Naive thymus-derived CD4-positive, alpha-beta T cell (primary cell): ENCODE results near the gene KLHL30. TPM values are rescaled to one million over a fixed set of nuclear protein-coding genes. Genes with fewer than 3 reads are reported as not detected.

Source experiments
- ATAC-seq: fragments of 150-1000 bp; cut with Tn5 transposase; 2 replicates; pipeline ENCODE4 v1.10.0; 2021; ENCODE audit warnings: mild to moderate bottlenecking, moderate library complexity
- CTCF ChIA-PET: fragments of 350-600 bp; sonication (Branson Sonifier 250); formaldehyde crosslinking; loops from one replicate; lab custom pipeline; 2021; ENCODE audit warnings: antibody characterized with exemption; lab: Charles Lee
- POLR2A ChIA-PET: fragments of 350-600 bp; sonication (Branson Sonifier 250); formaldehyde crosslinking; loops from one replicate; lab custom pipeline; 2021; ENCODE audit warnings: antibody characterized with exemption, inconsistent platforms; lab: Charles Lee
- DNase-seq, 9 donors: peaks; one replicate each; pipeline versions ENCODE4 v3.0.0 to v3.0.0-alpha.2; 2020 to 2022; ENCODE audit warnings: mixed read lengths in 1 of 9
- H3K27ac ChIP-seq: one replicate; pipeline ENCODE4 v1.7.0; 2013; ENCODE audit warnings: mild to moderate bottlenecking, low read depth, low read length, moderate library complexity
- H3K27me3 ChIP-seq, 2 donors: one replicate each; pipeline ENCODE4 v1.7.0; 2013; ENCODE audit warnings: low read length in 2 of 2, mild to moderate bottlenecking in 2 of 2, moderate library complexity in 2 of 2; ENCODE audit not compliant: control insufficient read depth in 2 of 2, insufficient read depth in 2 of 2
- H3K36me3 ChIP-seq, 3 experiments: 1 replicate in 2 of 3; 2 replicates in 1 of 3; pipeline ENCODE4 v1.7.0; 2013; ENCODE audit warnings: low read length in 3 of 3, mild to moderate bottlenecking in 3 of 3, moderate library complexity in 1 of 3; ENCODE audit not compliant: insufficient read depth in 3 of 3, control insufficient read depth in 2 of 3
- H3K4me1 ChIP-seq, 2 donors: one replicate each; pipeline ENCODE4 v1.7.0; 2013; ENCODE audit warnings: low read length in 2 of 2, mild to moderate bottlenecking in 2 of 2, moderate library complexity in 1 of 2; ENCODE audit not compliant: control insufficient read depth in 2 of 2, insufficient read depth in 2 of 2
- H3K4me3 ChIP-seq: 2 replicates; pipeline ENCODE4 v1.7.0; 2013; ENCODE audit warnings: mild to moderate bottlenecking, low read length
- H3K9me3 ChIP-seq, 3 experiments: 1 replicate in 2 of 3; 2 replicates in 1 of 3; pipeline ENCODE4 v1.7.0; 2013; ENCODE audit warnings: low read length in 3 of 3; ENCODE audit not compliant: control insufficient read depth in 2 of 3
- H3K27ac Mint-ChIP-seq, 9 donors: one replicate each; pipeline ENCODE4 v1.8.0; 2020 to 2022; ENCODE audit warnings: mixed read lengths in 9 of 9, mild to moderate bottlenecking in 8 of 9, moderate library complexity in 5 of 9, inconsistent platforms in 2 of 9
- H3K27me3 Mint-ChIP-seq, 5 donors: one replicate each; pipeline ENCODE4 v1.8.0; 2021 to 2022; ENCODE audit warnings: mixed read lengths in 5 of 5, mild to moderate bottlenecking in 1 of 5
- H3K36me3 Mint-ChIP-seq, 5 donors: one replicate each; pipeline ENCODE4 v1.8.0; 2020 to 2022; ENCODE audit warnings: mixed read lengths in 5 of 5, mild to moderate bottlenecking in 3 of 5, inconsistent platforms in 1 of 5
- H3K4me1 Mint-ChIP-seq, 7 donors: one replicate each; pipeline ENCODE4 v1.8.0; 2020 to 2022; ENCODE audit warnings: mixed read lengths in 7 of 7, mild to moderate bottlenecking in 3 of 7, inconsistent platforms in 1 of 7
- H3K4me3 Mint-ChIP-seq, 10 donors: one replicate each; pipeline ENCODE4 v1.8.0; 2020 to 2022; ENCODE audit warnings: mild to moderate bottlenecking in 10 of 10, mixed read lengths in 10 of 10, moderate library complexity in 6 of 10, inconsistent platforms in 2 of 10
- H3K9me3 Mint-ChIP-seq, 11 donors: one replicate each; pipeline ENCODE4 v1.8.0; 2020 to 2022; ENCODE audit warnings: mixed read lengths in 11 of 11, mild to moderate bottlenecking in 4 of 11, inconsistent platforms in 1 of 11, moderate library complexity in 1 of 11
- intact Hi-C, 2 donors: fragments of 100-400 bp; cut with micrococcal nuclease; formaldehyde crosslinking; loops; one replicate each; pipeline ENCODE4 v1.15.1; 2023
- polyA plus RNA-seq, 2 donors: library from polyadenylated mRNA; unstranded; fragments of 300-500 nt; fragmentation: Illumina TruSeq; gene quantifications; one replicate each; pipeline ENCODE4 v1.2.3, GENCODE V29; 2021
- total RNA-seq, 6 experiments: library from RNA in 5 of 6; stranded (reverse) in 5 of 6; gene quantifications; 1 replicate in 5 of 6; 2 replicates in 1 of 6; pipeline ENCODE4 v1.2.3 and lab custom pipeline; 2021 to 2026

KLHL30 gene
- total and polyA plus RNA-seq, 7 experiments from 2014 or later = not detected

DNA sequence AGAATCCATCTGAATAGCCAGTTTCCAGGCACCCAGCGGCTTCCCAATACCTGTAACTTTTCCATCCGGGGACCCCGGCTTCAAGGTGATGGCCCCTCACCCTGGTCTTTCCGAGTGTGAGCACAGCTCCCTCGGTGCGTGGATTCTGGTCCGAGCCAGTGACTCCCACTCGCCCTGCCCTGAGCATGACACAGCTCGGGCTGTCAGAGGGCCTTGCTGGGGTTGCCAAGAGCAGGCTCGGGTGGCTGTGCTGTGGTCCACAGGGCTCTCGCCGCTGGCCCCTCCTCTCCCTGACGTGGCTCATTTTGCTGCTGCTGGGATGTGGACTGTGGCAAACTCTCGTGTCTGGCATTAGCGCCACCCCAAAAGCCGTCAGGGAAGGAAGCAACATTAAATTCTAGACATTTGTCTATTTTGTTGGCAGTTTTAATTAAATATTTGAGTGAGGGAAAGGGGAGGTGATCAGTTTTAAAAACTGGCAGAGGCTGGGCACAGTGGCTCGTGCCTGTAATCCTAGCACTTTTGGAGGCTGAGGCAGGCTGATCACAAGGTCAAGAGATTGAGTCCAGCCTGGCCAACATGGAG is 43.9 kb upstream of the KLHL30 start:
- Mint-ChIP-seq H3K9me3 (no peaks in the 10 kb centered on the region), H3K27ac (no peak overlapping the region), H3K4me3 (no peak overlapping the region), H3K4me1 (peaks cover 0 to 6% (median 0%) of the 10 kb centered on the region in 7 donors), H3K27me3 (no peaks in the 10 kb centered on the region), H3K36me3 (peaks cover 0 to 19% (median 3%) of the 10 kb centered on the region in 5 donors)
- H3K27me3 ChIP-seq = no peaks in the 10 kb centered on the region
- no peak overlapping the region for H3K4me3 ChIP-seq
- no peaks in the 10 kb centered on the region for H3K9me3 ChIP-seq
- no peaks in the 10 kb centered on the region for H3K36me3 ChIP-seq
- H3K27ac ChIP-seq = no peak overlapping the region
- ChIA-PET POLR2A (interaction anchor here (0.5 kb wide), 1 partner anchor 9 kb away, joined by 11 read pairs; no protein-coding TSS in a partner anchor), CTCF (no interaction called here)
- no peaks in the 10 kb centered on the region for H3K4me1 ChIP-seq
- DNase-seq = peak in 1 of 9 donors; percentile 18
- intact Hi-C loops = no loop called here
- ATAC-seq = no peak

DNA sequence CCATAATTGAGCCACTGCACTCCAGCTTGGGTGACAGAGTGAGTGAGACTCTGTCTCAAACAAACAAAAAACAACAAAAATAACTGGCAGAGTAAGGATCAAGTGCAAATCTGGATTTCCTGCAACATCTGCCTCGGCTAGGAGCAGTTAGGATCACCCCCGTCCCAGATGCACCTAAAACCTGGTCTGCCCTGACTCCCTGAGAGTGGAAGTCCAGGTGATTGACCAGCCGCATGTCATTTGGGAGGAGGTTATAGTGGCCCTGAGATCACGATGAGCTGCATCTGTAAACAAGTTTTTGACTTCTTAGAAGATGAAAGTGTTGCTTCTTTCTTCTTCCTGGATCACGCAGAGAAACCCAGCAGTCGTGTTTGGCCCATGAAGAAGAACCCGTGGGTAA is 43.3 kb upstream of the KLHL30 start:
- H3K4me1 ChIP-seq = no peaks in the 10 kb centered on the region
- ATAC-seq (no peak), DNase-seq (peak in 1 of 9 donors; percentile 8)
- H3K4me1 Mint-ChIP-seq = peaks cover 0 to 6% (median 0%) of the 10 kb centered on the region in 7 donors
- no peaks in the 10 kb centered on the region for H3K36me3 ChIP-seq
- H3K27ac Mint-ChIP-seq = no peak overlapping the region
- intact Hi-C loops = no loop called here
- ChIA-PET POLR2A (no interaction called here), CTCF (no interaction called here)
- H3K27me3 Mint-ChIP-seq = no peaks in the 10 kb centered on the region
- H3K9me3 Mint-ChIP-seq = no peaks in the 10 kb centered on the region
- peaks cover 0 to 19% (median 3%) of the 10 kb centered on the region in 5 donors for H3K36me3 Mint-ChIP-seq
- no peaks in the 10 kb centered on the region for H3K9me3 ChIP-seq
- H3K4me3 Mint-ChIP-seq = no peak overlapping the region
- H3K27me3 ChIP-seq = no peaks in the 10 kb centered on the region
- H3K4me3 ChIP-seq = no peak overlapping the region
- H3K27ac ChIP-seq = no peak overlapping the region

DNA sequence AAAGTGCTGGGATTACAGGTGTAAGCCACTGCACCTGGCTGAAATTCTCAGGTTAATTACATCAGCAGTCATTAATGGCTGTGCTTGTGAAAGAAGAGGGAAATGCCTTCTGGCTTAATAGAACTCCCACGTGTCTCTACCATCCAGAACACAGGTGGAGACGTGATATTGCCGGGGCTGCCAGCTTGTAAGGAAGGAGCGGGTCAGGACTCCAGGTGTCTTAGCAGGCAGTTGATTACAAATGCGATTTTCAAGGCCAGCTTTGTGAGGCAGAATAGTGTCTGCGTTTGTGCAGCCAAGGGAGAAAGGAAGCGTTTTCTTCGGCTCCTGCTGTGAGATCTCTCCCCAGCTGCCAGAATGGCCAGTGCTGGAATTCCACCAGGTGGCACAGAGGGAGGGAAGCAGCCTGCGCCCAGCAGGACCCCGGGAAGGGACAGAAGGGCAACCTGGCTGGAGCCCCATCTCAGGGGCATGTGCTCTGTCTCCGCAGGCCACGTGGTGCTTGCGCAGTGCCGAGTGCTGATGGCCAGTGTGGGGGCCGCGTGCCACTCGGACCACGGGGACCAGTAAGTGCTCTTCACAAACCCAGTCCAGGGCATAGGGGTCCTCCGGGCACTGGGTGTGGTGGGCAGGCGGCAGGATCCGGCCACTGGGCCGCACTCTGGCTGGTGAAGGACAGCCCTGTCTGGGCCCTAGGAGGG is 42.0 kb upstream of the KLHL30 start:
- Histone ChIP-seq H3K4me1 (no peaks in the 10 kb centered on the region), H3K36me3 (no peaks in the 10 kb centered on the region), H3K4me3 (no peak overlapping the region), H3K27ac (no peak overlapping the region), H3K27me3 (no peaks in the 10 kb centered on the region), H3K9me3 (no peaks in the 10 kb centered on the region)
- ATAC-seq (no peak), DNase-seq (peak in 1 of 9 donors; percentile 20)
- intact Hi-C loops = no loop called here
- Mint-ChIP-seq H3K4me1 (peaks cover 0 to 6% (median 0%) of the 10 kb centered on the region in 7 donors), H3K36me3 (peaks cover 0 to 13% (median 0%) of the 10 kb centered on the region in 5 donors), H3K27ac (no peak overlapping the region), H3K4me3 (no peak overlapping the region), H3K27me3 (no peaks in the 10 kb centered on the region), H3K9me3 (no peaks in the 10 kb centered on the region)
- ChIA-PET POLR2A (no interaction called here), CTCF (no interaction called here)

DNA sequence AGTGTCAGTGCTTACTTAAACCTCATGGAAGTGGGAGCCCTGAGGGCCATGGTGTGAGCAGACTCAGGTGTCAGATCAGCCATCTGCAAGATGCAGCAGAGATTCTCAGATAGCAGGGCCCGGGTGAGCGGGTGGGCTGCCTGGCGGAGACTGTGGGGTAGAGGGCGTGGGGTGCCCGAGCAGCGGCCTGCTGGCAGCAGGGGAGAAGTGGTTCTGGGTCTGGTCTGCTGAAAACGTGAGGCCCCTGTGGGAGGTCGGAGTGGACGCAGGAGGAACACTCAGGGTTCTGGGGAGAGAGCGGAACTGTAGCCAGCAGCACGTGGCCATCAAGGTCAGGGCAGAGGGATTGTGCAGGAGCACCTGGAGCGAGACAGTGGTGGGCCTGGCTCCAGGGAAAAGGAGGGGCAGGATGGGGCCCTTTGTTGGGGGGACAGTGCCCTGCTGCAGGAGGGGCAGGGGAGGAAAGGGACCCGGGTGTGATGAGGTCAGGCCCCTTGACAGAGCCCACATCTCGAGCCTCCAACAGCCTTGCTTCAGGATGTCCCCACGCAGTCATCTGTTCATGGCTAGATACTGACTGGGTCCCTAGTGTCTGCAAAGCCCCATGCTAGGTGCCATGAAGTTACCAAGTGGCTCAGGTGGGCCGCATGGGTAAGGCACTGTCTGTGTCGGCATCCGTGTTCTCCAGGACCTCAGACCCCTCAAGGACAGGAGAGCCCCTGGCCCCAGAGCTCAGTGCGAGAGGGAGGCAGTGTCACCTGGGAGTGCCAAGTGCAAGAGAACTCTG is 41.1 kb upstream of the KLHL30 start:
- H3K4me1 Mint-ChIP-seq = peaks cover 0 to 6% (median 0%) of the 10 kb centered on the region in 7 donors
- peak in 1 of 9 donors; percentile 18 for DNase-seq
- H3K27ac Mint-ChIP-seq = no peak overlapping the region
- H3K4me3 Mint-ChIP-seq = no peak overlapping the region
- intact Hi-C loops = no loop called here
- Histone ChIP-seq H3K27ac (no peak overlapping the region), H3K36me3 (no peaks in the 10 kb centered on the region), H3K4me3 (no peak overlapping the region), H3K9me3 (no peaks in the 10 kb centered on the region), H3K27me3 (no peaks in the 10 kb centered on the region), H3K4me1 (no peaks in the 10 kb centered on the region)
- ChIA-PET POLR2A (no interaction called here), CTCF (no interaction called here)
- H3K36me3 Mint-ChIP-seq = peaks cover 0 to 13% (median 0%) of the 10 kb centered on the region in 5 donors
- H3K9me3 Mint-ChIP-seq = no peaks in the 10 kb centered on the region
- H3K27me3 Mint-ChIP-seq = no peaks in the 10 kb centered on the region
- no peak for ATAC-seq

DNA sequence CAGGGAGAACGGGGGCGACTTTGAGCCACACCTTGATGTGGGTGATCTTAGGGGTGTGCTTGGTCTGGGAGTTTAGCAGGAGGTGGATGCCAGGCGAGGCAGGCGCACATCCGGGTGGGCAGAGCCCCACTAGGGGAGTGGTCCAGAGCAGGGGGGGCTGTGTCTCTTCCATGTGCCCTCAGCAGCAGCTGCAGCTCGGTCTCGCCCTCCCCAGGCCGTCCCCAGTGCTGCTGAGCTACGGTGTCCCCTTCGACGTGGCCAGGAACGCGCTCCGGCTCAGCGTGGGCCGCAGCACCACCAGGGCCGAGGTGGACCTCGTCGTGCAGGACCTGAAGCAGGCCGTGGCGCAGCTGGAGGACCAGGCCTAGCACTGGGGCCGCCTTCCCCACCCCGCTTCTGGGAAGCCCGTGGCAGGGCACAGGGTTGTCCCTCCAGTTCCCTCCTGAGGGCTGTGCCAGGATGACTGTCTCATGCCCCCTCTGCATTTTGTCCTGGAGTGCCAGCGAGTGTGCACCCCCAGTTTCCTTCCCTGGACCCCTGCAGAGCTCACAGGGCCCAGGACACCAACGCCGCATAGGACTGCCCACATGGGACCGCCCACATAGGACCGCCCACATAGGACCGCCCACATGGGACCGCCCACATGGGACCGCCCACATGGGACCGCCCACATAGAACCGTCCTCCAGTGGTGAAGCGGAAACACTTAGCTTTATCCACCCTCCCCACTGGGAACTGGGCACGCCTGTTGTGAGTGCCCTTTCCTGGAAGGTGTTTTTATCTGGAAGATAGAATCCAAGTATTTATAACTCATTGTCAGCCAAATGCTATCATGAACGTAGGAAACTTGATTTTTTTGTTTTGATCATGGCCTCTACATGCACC is 40.2 kb upstream of the KLHL30 start:
- Mint-ChIP-seq H3K9me3 (no peaks in the 10 kb centered on the region), H3K27me3 (no peaks in the 10 kb centered on the region), H3K27ac (no peak overlapping the region), H3K36me3 (peaks cover 0 to 13% (median 0%) of the 10 kb centered on the region in 5 donors), H3K4me3 (no peak overlapping the region), H3K4me1 (peaks cover 0 to 6% (median 0%) of the 10 kb centered on the region in 7 donors)
- no peaks in the 10 kb centered on the region for H3K4me1 ChIP-seq
- ATAC-seq = peak; percentile 88
- no peaks in the 10 kb centered on the region for H3K27me3 ChIP-seq
- peak in 1 of 9 donors; percentile 36 for DNase-seq
- ChIA-PET CTCF (no interaction called here), POLR2A (no interaction called here)
- no peak overlapping the region for H3K27ac ChIP-seq
- H3K4me3 ChIP-seq = no peak overlapping the region
- no peaks in the 10 kb centered on the region for H3K9me3 ChIP-seq
- H3K36me3 ChIP-seq = no peaks in the 10 kb centered on the region
- intact Hi-C loops = no loop called here
